Osteocyte (in vitro differentiated cells): ENCODE measurements around the gene SRD5A3. TPM values are rescaled to one million over a fixed set of nuclear protein-coding genes. Genes with fewer than 3 reads are reported as not detected.
A peak's percentile ranks its signal among the peaks of the same experiment; 100 is the strongest.
"Not testable (repeated sequence)": the region's sequence is repeated elsewhere in the genome, so short reads cannot be mapped to it uniquely, and the experiment has no call there.

Experiments
- DNase-seq: peaks from one replicate; pipeline ENCODE4 v3.0.0; 2021; ENCODE audit warnings: mixed read lengths; ENCODE audit not compliant: unreplicated experiment; ENCODE audit errors: extremely low spot score
- H3K27ac Mint-ChIP-seq: one replicate; pipeline ENCODE4 v1.8.0; 2021; ENCODE audit warnings: mild to moderate bottlenecking, mixed read lengths; ENCODE audit not compliant: unreplicated experiment
- H3K27me3 Mint-ChIP-seq: one replicate; pipeline ENCODE4 v1.8.0; 2021; ENCODE audit warnings: mixed read lengths; ENCODE audit not compliant: unreplicated experiment
- H3K36me3 Mint-ChIP-seq: one replicate; pipeline ENCODE4 v1.8.0; 2021; ENCODE audit warnings: mixed read lengths; ENCODE audit not compliant: unreplicated experiment
- H3K4me1 Mint-ChIP-seq: one replicate; pipeline ENCODE4 v1.8.0; 2021; ENCODE audit warnings: mixed read lengths; ENCODE audit not compliant: unreplicated experiment
- H3K4me3 Mint-ChIP-seq: one replicate; pipeline ENCODE4 v1.8.0; 2021; ENCODE audit warnings: mild to moderate bottlenecking, moderate library complexity, mixed read lengths; ENCODE audit not compliant: unreplicated experiment
- H3K9me3 Mint-ChIP-seq: one replicate; pipeline ENCODE4 v1.8.0; 2021; ENCODE audit warnings: mixed read lengths; ENCODE audit not compliant: unreplicated experiment
- CTCF ChIP-seq: fragments of 200-600 bp; sonication (generic); IDR thresholded peaks from 2 replicates; pipeline ENCODE4 v1.5.0; 2021; ENCODE audit warnings: antibody characterized with exemption, mild to moderate bottlenecking, moderate library complexity
- total RNA-seq: library from RNA; stranded (reverse); gene quantifications from 2 replicates; pipeline ENCODE4 v1.2.1, GENCODE V29; 2021

The SRD5A3 gene
- total RNA-seq, 1 donor from 2014 or later = 19.8 TPM

DNA sequence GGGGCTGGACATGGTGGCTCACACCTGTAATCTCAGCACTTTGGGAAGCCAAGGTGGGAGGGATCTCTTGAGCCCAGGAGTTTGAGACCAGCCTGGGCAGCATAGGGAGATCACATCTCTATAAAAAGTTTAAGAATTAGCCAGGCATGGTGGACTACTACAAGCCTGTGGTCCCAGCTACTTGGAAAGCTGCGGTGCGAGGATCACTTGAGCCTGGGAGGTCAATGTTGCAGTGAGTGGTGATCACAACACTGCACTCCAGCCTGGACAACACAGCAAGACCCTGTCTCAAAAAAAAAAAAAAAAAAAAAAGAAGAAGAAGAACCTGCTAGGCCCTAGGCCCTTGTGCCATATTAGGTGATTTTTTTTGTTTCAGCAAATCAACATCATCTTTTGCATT lies 12.2 kb downstream of the SRD5A3 start:
- Mint-ChIP-seq H3K27me3 (no peaks in the 10 kb centered on the region), H3K9me3 (no peaks in the 10 kb centered on the region), H3K4me3 (no peak overlapping the region), H3K27ac (peak overlapping the region; percentile 69), H3K36me3 (peaks cover 2% of the 10 kb centered on the region), H3K4me1 (peaks cover 30% of the 10 kb centered on the region)
- DNase-seq = no peak
- TF ChIP-seq CTCF = no peak

GRCh38 chr4:55358668-55359067 lies 12.6 kb downstream of the SRD5A3 start:
- Mint-ChIP-seq H3K36me3 (peaks cover 2% of the 10 kb centered on the region), H3K4me1 (peaks cover 30% of the 10 kb centered on the region), H3K27me3 (no peaks in the 10 kb centered on the region), H3K9me3 (no peaks in the 10 kb centered on the region), H3K27ac (peak overlapping the region; percentile 69), H3K4me3 (no peak overlapping the region)
- no peak for DNase-seq
- TF ChIP-seq CTCF = no peak

DNA sequence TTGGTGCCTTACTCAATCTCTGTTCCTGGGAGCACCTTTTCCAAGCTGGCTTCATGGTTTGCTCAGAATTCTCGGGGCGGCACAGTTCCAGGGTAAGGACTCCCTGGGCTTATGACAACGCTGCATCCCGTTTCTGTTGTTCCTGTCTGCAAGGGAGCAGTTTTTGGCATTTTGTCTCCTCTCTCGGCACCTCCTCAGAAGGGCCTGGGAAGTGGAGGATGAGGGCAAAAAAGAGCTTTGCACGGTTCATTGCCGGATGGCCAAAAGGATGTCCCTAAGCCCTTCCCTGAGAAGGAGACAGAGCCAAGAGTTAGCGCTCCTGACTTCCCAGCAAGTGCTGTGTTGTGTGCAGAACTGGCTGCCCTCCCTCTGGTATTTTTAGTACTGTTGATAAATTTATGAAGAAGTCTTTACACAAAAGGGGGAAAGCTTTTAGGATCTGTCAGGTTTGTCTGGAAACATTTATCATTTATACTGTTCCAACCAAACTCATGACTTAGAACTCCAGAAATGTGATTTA lies 13.4 kb downstream of the SRD5A3 start:
- peaks cover 5% of the 10 kb centered on the region for H3K36me3 Mint-ChIP-seq
- H3K4me3 Mint-ChIP-seq = no peak overlapping the region
- peak overlapping the region; percentile 69 for H3K27ac Mint-ChIP-seq
- DNase-seq = no peak
- H3K4me1 Mint-ChIP-seq = peaks cover 30% of the 10 kb centered on the region
- no peaks in the 10 kb centered on the region for H3K9me3 Mint-ChIP-seq
- H3K27me3 Mint-ChIP-seq = no peaks in the 10 kb centered on the region
- no peak for TF ChIP-seq CTCF

DNA sequence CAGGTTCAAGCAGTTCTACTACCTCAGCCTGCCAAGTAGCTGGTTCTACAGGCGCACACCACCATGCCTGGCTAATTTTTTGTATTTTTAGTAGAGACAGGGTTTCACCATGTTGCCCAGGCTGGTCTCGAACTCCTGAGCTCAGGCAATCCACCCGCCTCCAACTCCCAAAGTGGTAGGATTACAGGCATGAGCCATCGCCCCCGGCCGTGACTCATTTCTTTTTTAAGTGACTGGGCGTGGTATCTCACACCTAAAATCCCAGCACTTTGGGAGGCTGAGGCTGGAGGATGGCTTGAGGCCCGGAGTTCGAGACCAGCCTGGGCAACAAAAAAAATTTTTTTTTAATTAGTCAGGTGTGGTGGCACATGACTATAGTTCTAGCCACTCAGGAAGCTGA lies 16.9 kb downstream of the SRD5A3 start:
- not testable (repeated sequence) for H3K27me3 Mint-ChIP-seq, H3K4me3 Mint-ChIP-seq

DNA sequence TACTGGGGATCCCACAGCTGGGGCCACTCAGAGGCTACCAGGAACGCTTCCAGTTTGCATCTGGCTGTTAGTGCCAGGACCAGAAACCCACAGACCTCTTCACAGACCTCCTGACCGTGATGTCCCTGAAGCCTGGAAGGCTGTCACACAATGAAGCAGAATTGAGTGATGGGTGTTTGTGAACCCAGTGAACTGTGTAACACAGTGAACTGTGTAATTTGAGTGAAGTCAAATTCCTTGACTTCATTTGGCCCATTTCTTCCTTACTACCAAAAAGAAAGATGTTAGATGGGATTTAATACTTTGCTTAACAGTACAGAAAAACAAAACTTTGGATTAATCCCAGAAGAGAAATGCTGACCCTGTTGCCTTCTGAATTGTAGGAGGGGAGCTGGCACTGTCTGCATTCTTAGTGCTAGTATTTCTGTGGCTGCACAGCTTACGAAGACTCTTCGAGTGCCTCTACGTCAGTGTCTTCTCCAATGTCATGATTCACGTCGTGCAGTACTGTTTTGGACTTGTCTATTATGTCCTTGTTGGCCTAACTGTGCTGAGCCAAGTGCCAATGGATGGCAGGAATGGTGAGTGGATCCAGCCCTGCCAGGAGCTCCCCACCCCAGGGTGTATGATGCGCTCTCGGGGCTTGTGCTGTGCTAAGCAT lies 17.8 kb downstream of the SRD5A3 start:
- Mint-ChIP-seq H3K36me3 (peaks cover 10% of the 10 kb centered on the region), H3K4me3 (no peak overlapping the region), H3K27me3 (no peaks in the 10 kb centered on the region), H3K27ac (no peak overlapping the region), H3K4me1 (peaks cover 27% of the 10 kb centered on the region), H3K9me3 (no peaks in the 10 kb centered on the region)
- DNase-seq = peak; percentile 63
- no peak for TF ChIP-seq CTCF

More for the DNA sequence above, 16.9 kb downstream of the SRD5A3 start:
- not testable (repeated sequence) for H3K9me3 Mint-ChIP-seq, H3K27ac Mint-ChIP-seq, H3K36me3 Mint-ChIP-seq
- peak; percentile 15 for DNase-seq
- peaks cover 35% of the 10 kb centered on the region for H3K4me1 Mint-ChIP-seq
